ENCODE results near the gene RTN4RL1. TPM values are rescaled to one million over a fixed set of nuclear protein-coding genes. Genes with fewer than 3 reads are reported as not detected.
A peak's percentile ranks its signal among the peaks of the same experiment; 100 is the strongest.

The RTN4RL1 gene
- total and polyA plus RNA-seq, 9 of the 15 experiments (the other 6 are each of a cell fraction or from before 2014, with no cell fraction given) = 0.04 to 0.06 (median 0.04) TPM; not detected in 5

- TF ChIP-seq RERE (CRISPR knock-in tag; IDR thresholded peaks at IDR 0.05; ENCODE audit: borderline replicate concordance) = no peak
- TF ChIP-seq PTBP1 (IDR thresholded peaks at IDR 0.05; ENCODE audit: low read depth, low read length) = no peak
- TF ChIP-seq RFX1 (IDR thresholded peaks at IDR 0.05) = peak; percentile 94
- TF ChIP-seq VEZF1 (CRISPR knock-in tag; IDR thresholded peaks at IDR 0.05) = peak; percentile 30; the same call in 1 of the 2 replicates
- TF ChIP-seq TFAP4 (CRISPR knock-in tag; IDR thresholded peaks at IDR 0.05; ENCODE audit: borderline replicate concordance) = peak; percentile 24; the same call in 1 of the 2 replicates
- TF ChIP-seq SAFB2 (IDR thresholded peaks at IDR 0.05; ENCODE audit: borderline replicate concordance, low read depth, low read length, severe bottlenecking) = no peak
- no peak for TF ChIP-seq ZNF639 (CRISPR knock-in tag; conservative IDR thresholded peaks at IDR 0.05 in 1 of 2, IDR thresholded peaks at IDR 0.05 in 1 of 2)
- no peak for TF ChIP-seq ZKSCAN3 (CRISPR knock-in tag; IDR thresholded peaks at IDR 0.05)
- no peak for TF ChIP-seq HNRNPH1 (optimal IDR thresholded peaks at IDR 0.05; ENCODE audit: low read depth, low read length)
- TF ChIP-seq STAT5A (IDR thresholded peaks at IDR 0.05; ENCODE audit: borderline replicate concordance, low read length) = no peak
- TF ChIP-seq MNT (conservative IDR thresholded peaks at IDR 0.05) = 0 out of 4 replicates have a peak, but pooled peaks of 1 of the 2 experiments have one; percentile 15
These were observed 28.5 kb upstream of the RTN4RL1 start (continued) for GRCh38 chr17:2053380-2054261.
